ENCODE measurements around the gene OR52B2.

OR52B2 gene

DNA sequence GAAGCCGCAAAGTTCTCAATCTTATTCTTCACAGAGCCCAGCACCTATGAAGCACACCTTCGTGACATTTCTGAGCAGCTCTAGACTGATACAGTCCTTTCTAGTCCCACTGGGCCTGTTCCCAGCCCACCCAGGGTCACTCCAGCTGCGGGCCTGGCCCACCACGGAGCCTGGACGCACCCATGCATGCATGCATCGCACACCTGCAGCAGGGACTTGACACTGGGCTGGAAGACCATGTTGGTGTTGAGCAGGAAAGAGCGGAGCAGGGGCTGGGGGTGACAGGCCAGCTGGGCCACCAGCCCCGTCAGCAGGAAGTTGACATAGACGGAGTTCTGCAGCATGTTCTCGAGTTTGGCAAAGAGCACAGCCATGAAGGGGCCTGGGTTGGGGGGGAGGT is 44.4 kb upstream of the OR52B2 start:
- no peaks in the 10 kb centered on the region for H3K79me2 ChIP-seq (ENCODE audit: insufficient read depth, low read length)
- no peak overlapping the region for H3K27ac ChIP-seq (ENCODE audit: low read length)
- H4K20me1 ChIP-seq (ENCODE audit: insufficient read depth, low read length) = 0 out of 2 replicates have a peak, but pooled peaks cover under 1% of the 10 kb centered on the region
- H3K27me3 ChIP-seq (ENCODE audit: insufficient read depth, low read length, poor library complexity) = no peaks in the 10 kb centered on the region
- no peaks in the 10 kb centered on the region for H3K9me3 ChIP-seq (ENCODE audit: insufficient read depth, low read length, severe bottlenecking)
- no peak for TF ChIP-seq EZH2 (IDR thresholded peaks at IDR 0.05; ENCODE audit: borderline replicate concordance, low read depth, low read length, severe bottlenecking)
- TF ChIP-seq CTCF (IDR thresholded peaks at IDR 0.05; ENCODE audit: borderline replicate concordance, extremely low read depth, low read length, poor library complexity, severe bottlenecking) = no peak
- ATAC-seq (ENCODE audit: insufficient read depth, low read depth) (no peak), DNase-seq (no peak)
- peaks cover 78% of the 10 kb centered on the region for H3K36me3 ChIP-seq (ENCODE audit: insufficient read depth, low read length)
- no peak overlapping the region for H3K4me3 ChIP-seq (ENCODE audit: low read depth in 1 of 2, low read length in 2 of 2)
- H3K4me2 ChIP-seq (ENCODE audit: insufficient read depth, low read length) = no peak overlapping the region
- no peak overlapping the region for H3K9ac ChIP-seq (ENCODE audit: low read depth, low read length)
- no peak overlapping the region for H2AFZ ChIP-seq (ENCODE audit: low read depth, low read length)
- H3K4me1 ChIP-seq (ENCODE audit: insufficient read depth, low read length) = no peaks in the 10 kb centered on the region

DNA sequence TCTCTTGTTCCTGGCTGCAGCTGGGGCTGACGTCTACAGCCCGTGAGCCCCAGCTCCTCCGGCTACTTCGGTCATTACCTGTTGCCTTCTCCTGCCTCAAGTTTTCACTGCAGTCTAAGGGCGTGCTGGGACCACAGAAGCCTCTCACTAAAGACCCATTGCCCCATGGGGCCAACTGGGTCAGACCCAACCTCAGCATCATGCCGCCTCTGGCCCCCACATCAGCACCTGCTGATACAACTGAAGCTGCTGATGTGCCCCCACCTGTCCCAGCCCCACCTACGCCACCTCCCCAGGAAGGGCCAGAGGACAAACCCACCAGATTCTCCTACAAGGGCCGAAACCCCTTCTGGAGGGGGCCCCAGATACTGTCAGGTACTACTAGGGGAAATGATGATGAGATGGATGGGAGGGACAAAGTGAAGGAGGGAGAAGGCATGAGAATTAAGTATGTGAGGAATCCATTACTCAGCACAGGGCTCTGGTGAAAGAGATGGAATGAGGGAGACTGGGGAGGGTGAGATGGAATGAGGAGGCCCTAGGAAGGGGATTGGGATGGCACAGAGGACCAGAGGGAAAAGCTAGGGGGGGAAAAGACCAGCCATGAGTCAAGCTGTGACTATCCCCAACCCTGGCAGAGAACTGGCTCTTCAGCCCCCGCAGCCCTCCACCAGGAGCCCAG is 40.3 kb upstream of the OR52B2 start:
- H3K36me3 ChIP-seq (ENCODE audit: insufficient read depth, low read length) = peaks cover 51% of the 10 kb centered on the region
- 0 out of 2 replicates have a peak, but pooled peaks cover 3% of the 10 kb centered on the region for H4K20me1 ChIP-seq (ENCODE audit: insufficient read depth, low read length)
- H3K4me2 ChIP-seq (ENCODE audit: insufficient read depth, low read length) = no peak overlapping the region
- H3K4me1 ChIP-seq (ENCODE audit: insufficient read depth, low read length) = no peaks in the 10 kb centered on the region
- DNase-seq (no peak), ATAC-seq (ENCODE audit: insufficient read depth, low read depth) (no peak)
- no peaks in the 10 kb centered on the region for H3K27me3 ChIP-seq (ENCODE audit: insufficient read depth, low read length, poor library complexity)
- H3K79me2 ChIP-seq (ENCODE audit: insufficient read depth, low read length) = no peaks in the 10 kb centered on the region
- no peaks in the 10 kb centered on the region for H3K9me3 ChIP-seq (ENCODE audit: insufficient read depth, low read length, severe bottlenecking)
- TF ChIP-seq CTCF (IDR thresholded peaks at IDR 0.05; ENCODE audit: borderline replicate concordance, extremely low read depth, low read length, poor library complexity, severe bottlenecking) (no peak), EZH2 (IDR thresholded peaks at IDR 0.05; ENCODE audit: borderline replicate concordance, low read depth, low read length, severe bottlenecking) (no peak)
- no peak overlapping the region for H3K9ac ChIP-seq (ENCODE audit: low read depth, low read length)
- H3K27ac ChIP-seq (ENCODE audit: low read length) = no peak overlapping the region
- no peak overlapping the region for H3K4me3 ChIP-seq (ENCODE audit: low read depth in 1 of 2, low read length in 2 of 2)
- H2AFZ ChIP-seq (ENCODE audit: low read depth, low read length) = no peak overlapping the region

DNA sequence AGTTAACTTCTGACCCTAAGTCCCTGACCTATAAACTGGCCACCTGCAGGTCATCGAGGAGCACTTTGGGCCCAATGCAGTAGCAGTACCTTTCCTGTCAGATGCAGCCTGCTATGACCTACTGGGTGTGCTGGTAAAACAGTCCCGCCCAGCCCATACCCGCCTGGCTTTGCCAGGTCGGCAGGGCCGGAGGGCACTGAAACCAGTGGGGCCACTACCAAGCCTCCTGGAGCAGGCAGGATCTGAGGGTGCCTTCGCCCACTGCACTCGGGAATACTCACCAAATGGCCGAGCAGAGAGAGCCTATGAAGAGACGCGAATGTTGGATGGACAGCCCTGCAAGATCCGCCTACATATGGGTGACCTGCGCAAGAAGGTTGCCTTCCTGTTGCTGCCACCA is 39.7 kb upstream of the OR52B2 start:
- DNase-seq (no peak), ATAC-seq (ENCODE audit: insufficient read depth, low read depth) (no peak)
- Histone ChIP-seq H4K20me1 (ENCODE audit: insufficient read depth, low read length) (0 out of 2 replicates have a peak, but pooled peaks cover 3% of the 10 kb centered on the region), H3K4me1 (ENCODE audit: insufficient read depth, low read length) (no peaks in the 10 kb centered on the region), H3K79me2 (ENCODE audit: insufficient read depth, low read length) (no peaks in the 10 kb centered on the region), H3K9ac (ENCODE audit: low read depth, low read length) (no peak overlapping the region), H3K4me3 (ENCODE audit: low read depth in 1 of 2, low read length in 2 of 2) (no peak overlapping the region), H3K27me3 (ENCODE audit: insufficient read depth, low read length, poor library complexity) (no peaks in the 10 kb centered on the region), H3K36me3 (ENCODE audit: insufficient read depth, low read length) (peaks cover 47% of the 10 kb centered on the region), H3K9me3 (ENCODE audit: insufficient read depth, low read length, severe bottlenecking) (no peaks in the 10 kb centered on the region), H2AFZ (ENCODE audit: low read depth, low read length) (no peak overlapping the region), H3K27ac (ENCODE audit: low read length) (no peak overlapping the region), H3K4me2 (ENCODE audit: insufficient read depth, low read length) (no peak overlapping the region)
- no peak for TF ChIP-seq EZH2 (IDR thresholded peaks at IDR 0.05; ENCODE audit: borderline replicate concordance, low read depth, low read length, severe bottlenecking)
- no peak for TF ChIP-seq CTCF (IDR thresholded peaks at IDR 0.05; ENCODE audit: borderline replicate concordance, extremely low read depth, low read length, poor library complexity, severe bottlenecking)

Measured in DND-41 (cell line).